PFSK-1 (cell line): Measurements from ENCODE around the gene ROBO1.

Experiments used
- FOXP2 ChIP-seq: optimal IDR thresholded peaks from 2 replicates; pipeline ENCODE3; 2011; ENCODE audit warnings: borderline replicate concordance, control low read depth, inconsistent platforms; ENCODE audit not compliant: insufficient read depth; ENCODE audit errors: extremely low read length, extremely low read depth
- POLR2AphosphoS5 ChIP-seq: IDR thresholded peaks from 2 replicates; pipeline ENCODE4 v1.6.1; 2012; ENCODE audit warnings: low read depth, mild to moderate bottlenecking, control low read depth, low read length, moderate library complexity
- REST ChIP-seq, 2 experiments: IDR thresholded peaks; 2 replicates each; pipeline versions ENCODE4 v1.6.1 to v1.8.0; 2011 to 2012; ENCODE audit warnings: low read depth in 2 of 2, low read length in 2 of 2, control low read depth in 1 of 2, inconsistent platforms in 1 of 2, mild to moderate bottlenecking in 1 of 2, moderate library complexity in 1 of 2; ENCODE audit not compliant: insufficient read depth in 1 of 2
- SIN3A ChIP-seq: IDR thresholded peaks from 2 replicates; pipeline ENCODE4 v1.6.1; 2012; ENCODE audit warnings: mild to moderate bottlenecking, low read length, moderate library complexity, borderline replicate concordance; ENCODE audit not compliant: insufficient read depth
- TAF1 ChIP-seq: IDR thresholded peaks from 2 replicates; pipeline ENCODE4 v1.6.1; 2012; ENCODE audit warnings: low read length, control low read depth, borderline replicate concordance; ENCODE audit not compliant: insufficient read depth

ROBO1 gene

GRCh38 chr3:78721771-78722543, 1045.8 kb downstream of the ROBO1 start:
- no peak for TF ChIP-seq SIN3A
- no peak for TF ChIP-seq FOXP2
- no peak for TF ChIP-seq REST (IDR thresholded peaks at IDR 0.05; ENCODE audit: insufficient read depth in 1 of 2, low read depth in 2 of 2, low read length in 2 of 2)
- TF ChIP-seq POLR2AphosphoS5 = no peak
- no peak for TF ChIP-seq TAF1

GRCh38 chr3:78718707-78719106, 1049.1 kb downstream of the ROBO1 start:
- TF ChIP-seq POLR2AphosphoS5 (no peak), REST (IDR thresholded peaks at IDR 0.05; ENCODE audit: insufficient read depth in 1 of 2, low read depth in 2 of 2, low read length in 2 of 2) (no peak), TAF1 (no peak), SIN3A (no peak), FOXP2 (no peak)

- TF ChIP-seq SIN3A = no peak
- no peak for TF ChIP-seq FOXP2
- TF ChIP-seq POLR2AphosphoS5 = no peak
- no peak for TF ChIP-seq TAF1
- TF ChIP-seq REST (IDR thresholded peaks at IDR 0.05; ENCODE audit: insufficient read depth in 1 of 2, low read depth in 2 of 2, low read length in 2 of 2) = no peak
These were observed 1050.8 kb downstream of the ROBO1 start for GRCh38 chr3:78717041-78717440.

GRCh38 chr3:78712941-78713340, 1054.9 kb downstream of the ROBO1 start:
- no peak for TF ChIP-seq FOXP2
- TF ChIP-seq REST (IDR thresholded peaks at IDR 0.05; ENCODE audit: insufficient read depth in 1 of 2, low read depth in 2 of 2, low read length in 2 of 2) = no peak
- no peak for TF ChIP-seq SIN3A
- TF ChIP-seq TAF1 = no peak
- no peak for TF ChIP-seq POLR2AphosphoS5
